GM18858 (cell line): ENCODE results near the gene PDE8B.

Experiments used
- ATAC-seq: cut with Tn5 transposase; IDR thresholded peaks from one replicate; pipeline ENCODE4 v1.9.1; 2021; ENCODE audit not compliant: unreplicated experiment

Gene PDE8B

DNA sequence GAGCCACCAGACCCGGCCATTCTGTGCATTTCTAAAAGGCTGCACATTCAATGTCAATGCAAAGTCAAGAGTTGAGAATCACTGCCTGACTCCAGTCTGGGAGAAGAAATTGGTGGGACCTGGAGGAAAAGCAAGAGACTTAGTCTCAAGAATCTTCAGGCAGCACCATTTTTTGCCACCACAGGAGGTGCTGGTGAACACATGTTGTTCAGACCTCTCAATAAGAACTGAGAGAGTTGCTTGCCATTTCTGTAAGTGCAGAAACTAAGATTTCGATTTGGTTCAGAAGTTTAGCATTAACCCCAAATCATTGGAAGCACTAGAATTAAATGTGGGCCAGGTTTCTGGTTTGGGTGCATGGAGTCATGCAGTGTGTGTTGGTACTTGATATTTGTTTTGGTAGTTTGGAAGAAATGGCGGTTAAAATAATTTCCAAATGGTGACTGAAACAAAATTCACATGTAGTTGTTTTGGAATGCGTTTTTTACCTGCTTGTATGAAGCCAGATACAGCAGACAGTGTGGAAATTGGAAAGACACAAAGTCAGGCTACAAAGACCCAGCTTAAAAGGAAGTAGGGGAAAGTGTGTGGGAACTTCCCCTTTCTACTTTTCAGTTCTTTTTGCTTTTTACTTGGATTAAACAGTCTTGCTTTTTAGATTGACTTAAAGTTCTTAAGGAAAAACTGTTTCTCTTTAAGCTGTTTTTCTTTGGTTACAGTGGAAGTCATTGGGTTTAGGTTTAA lies 20.4 kb downstream of the PDE8B start:
- ATAC-seq: no peak

DNA sequence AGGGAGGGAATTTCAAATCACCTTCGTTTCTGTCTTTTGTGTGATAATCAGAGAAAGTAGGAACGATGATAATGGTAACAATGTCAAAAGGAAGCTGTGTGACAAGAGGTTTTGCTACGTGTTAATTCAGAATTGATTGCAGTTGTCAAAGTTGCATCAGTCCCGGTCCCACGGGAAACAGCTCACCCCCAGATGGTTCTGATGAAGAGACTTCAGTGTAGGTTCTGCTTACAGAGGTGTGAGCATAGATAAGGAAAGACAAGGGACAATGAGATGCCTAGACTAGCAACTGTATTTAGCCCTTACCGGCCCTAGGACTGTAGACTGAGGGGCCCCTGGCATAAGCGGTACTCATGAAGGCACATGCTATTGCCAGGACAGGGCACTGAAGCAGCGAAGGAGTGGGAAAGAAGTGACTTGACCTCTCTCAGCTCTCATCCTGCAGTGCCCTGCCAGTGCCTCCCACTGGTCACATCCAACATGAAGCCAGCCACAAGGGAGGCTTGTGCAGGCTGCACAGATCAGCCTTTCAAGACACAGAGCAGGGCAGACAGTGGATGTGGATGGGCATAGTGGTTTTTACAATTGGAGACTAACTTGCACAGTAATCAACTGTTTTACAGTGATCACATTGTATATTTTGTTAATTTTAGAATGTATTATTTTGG lies 21.1 kb downstream of the PDE8B start:
- no peak for ATAC-seq

DNA sequence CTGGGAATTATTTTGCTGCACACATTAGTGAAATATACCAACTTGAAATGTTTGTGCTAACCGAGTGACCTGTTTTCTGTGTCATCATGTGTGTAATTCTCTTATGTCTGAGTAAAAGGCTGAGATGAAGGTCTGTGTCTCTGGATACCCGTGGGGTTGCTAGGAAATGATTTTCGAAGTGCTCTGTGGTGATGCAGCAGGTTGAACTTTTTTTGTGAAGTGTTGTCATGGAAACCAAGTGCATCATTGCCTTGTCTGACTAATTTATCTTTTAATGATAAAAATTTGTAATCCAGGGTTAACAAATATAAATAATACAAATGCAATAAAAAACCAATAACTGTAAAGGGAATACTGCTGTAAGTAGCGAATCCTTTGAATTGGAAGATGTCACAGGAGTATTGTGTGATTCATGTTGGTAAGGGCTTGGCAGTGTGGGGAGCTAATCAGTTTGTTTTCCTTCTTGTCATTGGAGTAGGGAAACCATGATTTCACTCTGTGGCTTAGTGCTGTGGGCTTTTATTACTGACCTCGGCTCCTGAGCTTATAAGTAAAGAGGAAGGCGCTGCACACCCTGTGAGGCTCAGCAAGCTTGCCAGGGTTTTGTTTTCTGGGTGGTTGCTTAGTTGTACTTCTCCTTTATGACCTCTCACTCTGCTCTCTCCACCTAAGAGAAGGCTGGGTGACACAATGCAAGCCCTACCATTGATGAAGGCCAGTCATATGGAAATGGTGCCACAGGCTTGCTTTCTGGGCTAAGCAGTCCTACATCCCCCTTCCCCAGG lies 22.3 kb downstream of the PDE8B start:
- no peak for ATAC-seq

DNA sequence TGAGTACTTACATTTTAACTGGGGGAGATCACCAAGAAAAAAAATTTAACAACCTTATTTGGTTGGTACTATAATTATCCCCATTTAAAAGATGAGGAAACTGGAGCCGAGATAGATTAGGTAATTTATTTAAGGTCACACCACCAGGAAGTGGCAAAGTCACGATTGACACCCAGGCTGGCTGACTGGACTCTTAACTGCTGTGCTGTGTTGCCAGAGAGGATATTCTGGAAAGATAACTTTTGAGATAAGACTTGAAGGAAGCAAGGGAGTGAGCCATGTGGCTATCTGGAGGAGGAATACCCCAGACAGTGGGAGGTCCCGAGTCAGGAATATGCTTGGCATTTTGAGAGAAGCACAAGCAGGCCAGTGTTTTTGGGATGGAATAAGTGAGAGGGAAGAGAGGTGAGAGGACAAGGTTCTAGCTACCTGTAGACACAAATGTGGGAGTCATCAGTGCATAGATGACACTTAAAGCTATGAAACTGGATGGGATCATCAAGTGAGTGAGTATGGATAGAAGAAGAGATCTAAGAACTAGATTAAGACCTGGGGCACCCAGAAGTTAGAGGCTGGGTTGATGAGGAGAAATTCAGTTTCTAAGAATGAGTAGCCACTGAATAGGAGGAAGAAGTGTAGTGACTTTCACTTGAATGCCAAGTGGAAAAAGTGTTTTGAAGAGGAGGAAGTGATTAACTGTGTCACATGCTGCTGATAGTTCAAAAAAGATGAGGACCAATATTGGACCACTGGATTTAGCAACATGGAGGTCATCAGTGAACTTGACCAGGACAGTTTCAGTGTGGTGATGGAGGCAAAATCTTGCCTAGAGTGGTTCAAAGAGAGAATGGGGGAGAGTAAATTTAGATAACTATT lies 25.6 kb downstream of the PDE8B start:
- no peak for ATAC-seq

DNA sequence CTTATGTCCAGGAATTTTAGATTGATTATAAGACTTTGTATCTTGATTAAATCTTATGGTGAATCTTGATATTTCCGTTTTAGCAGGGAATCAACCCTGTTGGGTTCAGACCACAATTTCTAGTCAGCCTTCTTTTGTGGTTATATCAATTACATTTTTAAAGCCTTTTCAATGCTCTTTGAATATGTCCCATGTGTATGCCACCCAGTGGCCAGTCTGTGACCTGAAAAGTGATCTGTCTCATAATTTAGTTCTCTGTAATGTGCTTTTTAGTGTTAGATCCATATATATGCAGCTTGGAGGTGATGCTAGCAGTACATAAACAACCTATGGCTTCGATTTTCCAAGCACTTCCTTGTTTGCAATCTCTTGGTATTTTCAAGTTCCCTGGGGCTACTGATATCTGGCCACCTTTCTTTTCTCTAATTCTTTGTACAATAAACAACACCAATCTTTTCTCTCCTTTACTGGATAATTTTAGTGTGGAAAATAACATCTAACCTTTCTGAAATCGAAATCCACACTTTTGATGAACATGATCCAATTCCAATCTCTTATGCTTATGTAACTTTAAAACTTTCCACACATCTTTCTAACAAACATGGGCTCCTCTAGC lies 28.8 kb downstream of the PDE8B start:
- ATAC-seq: no peak

DNA sequence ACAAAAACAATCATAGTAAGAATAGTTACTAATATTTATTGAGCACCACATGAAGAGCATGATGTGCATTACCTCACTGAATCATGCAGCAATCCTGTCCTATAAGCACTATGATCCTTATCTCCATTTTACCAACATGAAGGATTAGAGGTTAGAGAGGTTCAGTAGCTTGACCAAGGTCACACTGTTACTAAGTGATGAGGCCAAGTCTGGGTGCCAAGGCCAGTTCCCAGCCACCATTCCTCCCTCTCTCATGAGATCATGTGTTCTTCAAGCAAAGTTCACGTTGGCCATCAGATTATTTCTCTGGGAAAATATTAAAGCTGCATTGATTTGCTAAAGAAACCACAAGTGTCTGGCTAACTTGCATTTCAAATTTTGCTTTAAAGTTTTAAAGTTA lies 31.0 kb downstream of the PDE8B start:
- ATAC-seq: no peak

DNA sequence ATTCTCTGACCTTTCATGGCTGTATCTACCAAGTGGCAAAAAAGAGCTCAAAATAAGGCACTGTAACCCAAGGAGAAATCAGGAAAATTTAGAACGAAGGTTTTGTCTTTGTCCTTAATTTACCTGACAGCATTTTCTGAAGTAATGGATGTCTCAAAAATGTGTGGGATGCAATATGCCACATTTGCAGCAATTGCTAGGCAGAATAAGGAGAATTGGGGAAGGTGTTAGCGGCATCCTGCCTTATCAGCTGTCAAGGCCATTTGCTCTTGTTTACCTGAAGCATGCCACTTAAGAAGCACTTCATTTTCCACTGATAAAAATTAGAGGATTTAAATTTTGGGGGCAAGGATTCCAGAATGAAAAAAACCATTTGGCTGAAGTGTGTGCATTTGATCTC lies 39.0 kb downstream of the PDE8B start:
- ATAC-seq: no peak

DNA sequence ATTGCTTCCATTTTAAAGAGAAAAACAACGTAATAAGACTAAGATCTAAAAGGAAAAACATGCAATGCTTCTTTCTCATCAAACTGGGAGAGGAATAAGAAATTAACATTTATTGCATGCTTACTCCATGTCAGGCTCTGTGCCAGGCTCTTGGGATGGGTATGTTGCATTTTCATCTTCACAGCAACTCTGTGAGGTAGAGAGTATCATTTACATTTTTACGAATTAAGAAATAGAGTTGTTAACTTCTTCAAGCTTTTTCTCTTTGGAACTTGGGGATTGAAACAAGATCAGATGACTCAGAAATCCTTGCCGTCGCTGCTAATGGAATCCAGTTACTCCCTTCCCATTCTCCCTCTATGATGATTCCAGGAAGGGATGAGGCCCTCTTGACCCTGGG lies 39.5 kb downstream of the PDE8B start:
- ATAC-seq: no peak

DNA sequence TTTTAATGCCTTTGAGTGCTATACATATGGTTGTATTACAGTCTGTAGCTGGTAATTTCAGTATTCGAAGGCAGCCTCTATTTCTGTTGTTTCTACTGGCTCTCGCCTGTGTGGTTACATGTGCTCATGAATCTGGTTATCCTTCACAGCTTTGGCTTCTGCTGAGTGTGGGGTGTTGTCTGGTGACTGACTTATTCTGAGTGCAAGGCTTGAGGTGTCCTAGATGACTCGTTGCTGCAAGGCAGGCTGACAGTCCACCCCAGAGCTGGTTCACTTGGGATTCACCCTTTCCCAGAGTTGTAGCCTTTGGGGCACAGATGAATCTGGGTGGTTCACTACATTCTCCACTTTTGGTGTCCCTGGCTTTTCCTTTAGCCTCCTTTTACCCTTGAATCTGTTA lies 41.4 kb downstream of the PDE8B start:
- ATAC-seq: no peak

DNA sequence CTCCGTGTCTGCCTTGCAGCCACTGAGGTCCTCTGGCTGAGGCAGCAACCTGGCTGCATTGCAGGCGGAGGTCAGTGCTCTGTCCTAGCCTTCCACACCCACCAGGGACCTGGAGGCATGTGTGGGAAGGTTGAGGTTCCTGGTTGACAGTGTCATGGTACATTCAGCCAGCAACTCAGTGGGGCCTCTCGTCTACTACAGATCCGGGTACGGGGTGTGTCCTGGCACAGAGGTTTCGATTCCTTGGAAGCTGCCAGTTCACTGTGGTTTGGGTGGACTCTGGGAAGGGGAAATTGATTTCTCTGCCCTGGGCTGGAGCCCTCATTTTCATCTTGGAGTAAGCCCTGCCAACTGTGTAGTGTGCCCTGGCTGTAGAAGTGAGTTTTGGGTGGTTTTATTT lies 45.1 kb downstream of the PDE8B start:
- ATAC-seq: no peak

DNA sequence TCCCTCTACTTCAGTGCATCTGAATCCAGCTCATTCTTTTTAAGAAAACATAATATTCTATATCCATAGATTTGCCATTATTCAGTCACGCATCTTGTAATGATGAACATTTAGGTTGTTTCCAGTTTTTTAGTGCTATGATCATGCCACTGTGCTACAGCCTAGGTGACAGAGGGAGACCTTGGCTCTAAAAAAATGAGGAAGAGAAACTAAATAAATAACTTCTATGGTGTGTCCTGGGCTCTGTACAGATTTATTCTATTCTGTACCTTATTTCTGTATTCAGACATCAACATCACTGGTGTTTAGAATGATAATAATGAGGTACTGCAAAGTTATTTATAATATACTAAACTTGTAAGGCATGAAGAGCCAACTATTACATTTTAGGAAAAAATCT lies 45.9 kb downstream of the PDE8B start:
- no peak for ATAC-seq

DNA sequence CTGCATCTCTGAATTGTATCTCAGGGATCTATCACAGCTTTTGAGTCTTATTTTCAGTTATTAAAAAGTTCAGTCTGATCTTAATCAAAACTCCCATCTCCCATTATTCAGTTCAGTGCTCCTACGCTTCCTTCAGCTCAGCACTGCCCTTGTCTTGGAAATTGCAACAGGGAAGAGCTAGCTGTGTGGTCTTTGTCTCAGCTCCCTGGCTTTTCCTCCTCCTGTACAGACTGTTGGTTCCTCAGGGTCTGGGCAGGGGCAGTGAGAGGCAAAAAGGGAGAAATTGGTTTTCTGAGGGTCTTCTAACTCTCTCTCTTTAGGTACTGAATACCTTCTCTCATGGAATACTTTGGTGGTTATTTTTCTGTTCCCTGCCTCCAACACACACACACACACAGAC lies 48.2 kb downstream of the PDE8B start:
- no peak for ATAC-seq

DNA sequence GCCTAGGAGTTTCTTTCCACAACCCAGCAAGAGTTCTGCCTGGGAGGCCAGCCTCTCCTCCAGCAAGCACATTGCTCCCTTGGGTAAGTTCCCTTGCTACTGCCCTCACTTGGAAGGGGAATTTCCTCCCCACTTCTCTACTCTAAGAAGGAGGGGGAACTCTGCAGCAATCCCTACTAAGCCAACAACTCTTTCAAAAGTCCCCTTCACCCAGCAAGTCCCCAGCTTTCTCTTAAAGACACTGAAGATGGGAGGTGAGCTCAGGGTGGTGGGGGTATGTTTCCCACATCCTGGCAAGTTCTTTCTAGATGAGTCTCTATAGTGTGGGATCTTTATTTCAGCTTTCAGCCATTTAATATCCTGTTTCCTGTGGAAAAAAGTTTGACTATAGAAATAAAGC lies 49.0 kb downstream of the PDE8B start:
- ATAC-seq: no peak

DNA sequence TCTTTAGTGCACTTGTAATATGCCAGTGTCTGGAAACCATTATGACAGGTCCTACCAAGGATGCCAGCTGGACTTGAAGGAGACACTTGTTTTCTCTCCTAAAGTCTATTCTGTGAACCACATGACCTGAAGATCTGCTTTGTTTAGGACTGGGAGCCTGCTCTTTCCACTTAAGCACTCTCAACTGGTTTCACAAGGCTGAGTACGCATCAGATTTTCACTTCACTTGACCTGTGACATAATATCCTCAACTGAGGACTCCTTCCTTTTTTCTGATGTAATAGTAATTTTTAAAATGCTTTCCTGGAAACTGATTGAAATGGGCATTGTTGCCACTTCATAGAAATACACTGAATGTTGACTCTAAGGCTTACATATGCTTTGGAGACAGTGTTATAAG lies 52.2 kb downstream of the PDE8B start:
- ATAC-seq: no peak

DNA sequence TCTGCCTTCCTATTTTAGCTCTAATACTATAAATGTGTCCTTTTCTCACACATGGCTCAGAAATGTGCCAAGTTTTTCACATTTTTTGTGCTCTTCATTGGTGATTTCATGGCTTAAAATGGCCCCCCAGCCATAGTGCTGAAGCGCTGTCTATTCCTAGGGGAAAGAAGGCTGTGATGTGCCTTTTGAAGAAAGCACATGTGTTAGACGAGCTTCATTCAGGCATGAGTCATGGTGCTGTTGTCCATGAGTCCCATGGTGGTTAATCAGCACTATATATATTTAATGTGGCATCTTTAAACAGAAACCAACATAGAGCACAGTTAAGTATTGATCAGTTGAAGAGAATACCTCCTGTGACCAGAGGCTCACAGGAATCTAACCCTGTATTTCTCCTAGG lies 55.8 kb downstream of the PDE8B start:
- no peak for ATAC-seq

DNA sequence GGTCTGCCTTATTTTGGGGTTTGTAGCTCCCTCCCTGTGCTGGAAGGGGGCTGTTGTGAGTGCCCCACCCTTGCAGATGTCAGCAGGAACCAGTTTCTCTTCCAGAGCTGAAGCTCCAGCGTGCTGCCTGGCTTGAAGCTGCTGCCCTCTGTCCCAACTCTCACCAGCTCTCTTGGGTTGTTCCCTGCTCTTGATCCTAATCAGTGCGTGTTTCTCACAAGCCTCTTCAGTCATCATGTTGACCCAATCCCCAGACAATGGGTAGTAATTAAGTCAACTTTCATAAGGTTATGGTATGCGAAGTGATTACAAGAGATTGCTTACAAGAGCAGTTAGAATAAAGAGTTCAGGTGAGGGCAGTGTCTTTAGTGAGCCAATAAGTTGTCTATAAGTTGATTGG lies 57.0 kb downstream of the PDE8B start:
- ATAC-seq: no peak

DNA sequence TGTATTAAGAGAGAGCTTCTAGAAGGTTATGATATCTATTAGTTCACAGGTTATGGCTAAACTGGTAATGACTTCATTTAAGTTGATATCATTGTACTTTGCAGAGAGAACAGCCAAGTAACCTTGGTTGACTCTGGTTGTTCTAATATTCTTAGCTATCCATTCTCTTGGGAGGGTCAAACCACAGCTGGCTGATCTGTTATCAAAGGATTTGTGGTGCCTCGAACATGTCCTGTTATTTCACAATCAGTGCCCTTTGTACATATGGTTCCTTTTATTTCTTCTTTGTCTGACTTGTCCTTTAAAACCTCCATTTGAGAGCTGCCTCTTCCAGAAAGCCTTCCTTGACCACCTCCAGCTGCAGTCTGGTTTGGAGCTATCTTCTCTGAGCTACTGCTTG lies 61.7 kb downstream of the PDE8B start:
- no peak for ATAC-seq

DNA sequence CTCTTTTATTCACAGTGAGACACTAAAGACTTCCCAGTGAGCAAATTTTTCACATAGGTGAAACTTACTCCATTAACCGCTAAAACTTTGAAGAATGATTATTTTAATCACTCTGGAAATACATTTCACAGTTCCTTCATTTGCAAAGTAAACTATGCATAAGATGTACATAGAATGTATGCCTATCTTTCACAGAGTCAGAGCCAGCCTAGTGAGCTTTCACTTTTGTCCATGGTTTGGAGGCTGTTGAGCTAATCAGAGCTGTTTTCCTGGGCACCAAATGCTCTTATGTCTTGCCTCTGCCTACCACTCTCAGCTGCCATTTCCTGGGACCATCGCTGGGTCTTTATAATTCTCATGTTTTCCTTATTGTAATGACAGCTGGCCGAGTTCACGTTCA lies 67.3 kb downstream of the PDE8B start:
- ATAC-seq: no peak

DNA sequence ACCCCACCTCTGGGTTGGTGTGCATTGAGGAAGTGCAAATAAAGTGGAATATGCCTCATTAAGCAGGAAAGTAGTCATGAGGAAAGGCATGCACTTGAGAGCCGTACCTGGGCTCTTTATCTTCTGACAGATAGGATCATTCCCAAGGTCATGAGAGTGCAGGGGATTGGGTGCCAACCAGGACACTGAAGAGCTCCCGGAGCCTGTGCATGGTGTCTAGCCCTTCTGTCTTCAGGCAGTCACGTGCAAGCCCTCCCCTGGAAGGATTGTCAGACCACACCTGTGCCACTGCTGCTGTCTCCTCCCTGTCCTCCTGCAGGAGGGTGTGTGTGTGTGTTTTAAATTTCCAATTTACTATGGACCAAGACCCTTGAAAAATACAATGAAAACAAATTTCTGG lies 69.6 kb downstream of the PDE8B start:
- no peak for ATAC-seq

DNA sequence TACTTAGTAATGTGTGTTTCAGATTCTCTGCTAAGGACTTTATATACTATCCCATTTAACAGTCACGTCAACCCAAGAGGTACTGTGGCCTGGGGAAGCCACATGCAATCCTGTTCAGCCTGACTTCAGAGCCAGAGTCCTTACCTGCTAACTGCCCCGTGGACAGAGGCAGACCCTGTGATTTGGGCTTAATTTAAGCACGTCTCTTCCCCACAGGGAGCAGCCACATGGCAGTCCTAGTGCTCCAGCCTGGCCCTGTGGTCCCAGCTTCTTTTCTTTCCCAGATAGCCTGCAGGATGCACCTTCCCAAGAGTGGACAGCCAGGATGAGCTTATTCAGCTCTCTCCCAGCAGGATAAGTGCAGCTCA lies 71.5 kb downstream of the PDE8B start:
- no peak for ATAC-seq
